IMR-90 (cell line): ENCODE measurements around the gene SLC25A15. TPM values are rescaled to one million over a fixed set of nuclear protein-coding genes. Genes with fewer than 3 reads are reported as not detected.

Experiments used
- ATAC-seq: fragments of 200-7000 bp; cut with Tn5 transposase; 2 replicates; pipeline ENCODE4 v1.9.1; 2020; ENCODE audit warnings: low read depth, mild to moderate bottlenecking, moderate library complexity
- BruUV-seq: library from RNA; stranded (reverse); fragments of 400-500 nt; replicated peaks from 2 replicates; lab custom pipeline; 2021; lab: Mats Ljungman, UMichigan
- CTCF ChIA-PET: fragments of 300-600 bp; formaldehyde crosslinking; extraction: SDS; loops from one replicate; lab custom pipeline; 2021; ENCODE audit warnings: antibody characterized with exemption; lab: Yijun Ruan, JAX
- POLR2A ChIA-PET: fragments of 300-600 bp; sonication (Branson Sonifier 250); formaldehyde crosslinking; loops from one replicate; lab custom pipeline; 2022; ENCODE audit warnings: antibody characterized with exemption; ENCODE audit not compliant: unreplicated experiment; lab: Charles Lee
- DNase-seq: peaks from one replicate; pipeline ENCODE4 v3.0.0; 2013
- H2AFZ ChIP-seq: replicated peaks from 2 replicates; pipeline ENCODE3; 2013; ENCODE audit warnings: low read length, mild to moderate bottlenecking; ENCODE audit not compliant: poor library complexity
- H2AK5ac ChIP-seq: 2 replicates; pipeline ENCODE4 v1.6.1; 2013; ENCODE audit warnings: low read depth, low read length, inconsistent platforms
- H2AK9ac ChIP-seq: replicated peaks from 2 replicates; pipeline ENCODE3; 2013; ENCODE audit warnings: mild to moderate bottlenecking, low read depth, low read length, moderate library complexity; ENCODE audit not compliant: poor library complexity
- H2BK120ac ChIP-seq: 2 replicates; pipeline ENCODE4 v1.6.1; 2013; ENCODE audit warnings: low read depth, low read length, inconsistent platforms
- H2BK15ac ChIP-seq: 3 replicates; pipeline ENCODE4 v1.6.1; 2013; ENCODE audit warnings: low read depth, low read length, inconsistent platforms
- H2BK20ac ChIP-seq: 2 replicates; pipeline ENCODE4 v1.6.1; 2013; ENCODE audit warnings: low read depth, mild to moderate bottlenecking, inconsistent platforms, low read length, moderate library complexity
- H2BK5ac ChIP-seq: 2 replicates; pipeline ENCODE4 v1.6.1; 2013; ENCODE audit warnings: mild to moderate bottlenecking, low read depth, low read length, inconsistent platforms; ENCODE audit not compliant: poor library complexity, severe bottlenecking
- H3K14ac ChIP-seq: replicated peaks from 2 replicates; pipeline ENCODE4 v1.6.1; 2013; ENCODE audit warnings: low read depth, low read length, inconsistent platforms
- H3K18ac ChIP-seq: 2 replicates; pipeline ENCODE4 v1.6.1; 2013; ENCODE audit warnings: low read depth, low read length, control low read depth
- H3K23ac ChIP-seq: 2 replicates; pipeline ENCODE4 v1.6.1; 2013; ENCODE audit warnings: low read depth, low read length, inconsistent platforms
- H3K27ac ChIP-seq: 2 replicates; pipeline ENCODE4 v1.5.1; 2013; ENCODE audit warnings: mild to moderate bottlenecking, control low read depth, low read length; ENCODE audit not compliant: insufficient read depth
- H3K27me3 ChIP-seq: 2 replicates; pipeline ENCODE4 v1.6.1; 2013; ENCODE audit warnings: low read length; ENCODE audit not compliant: control insufficient read depth, insufficient read depth
- H3K36me3 ChIP-seq: 2 replicates; pipeline ENCODE4 v1.6.1; 2013; ENCODE audit warnings: low read length, mixed read lengths; ENCODE audit not compliant: control insufficient read depth, insufficient read depth
- H3K4ac ChIP-seq: 2 replicates; pipeline ENCODE4 v1.6.1; 2013; ENCODE audit warnings: low read depth, low read length, inconsistent platforms
- H3K4me1 ChIP-seq: 2 replicates; pipeline ENCODE4 v1.6.1; 2013; ENCODE audit warnings: low read length, mixed read lengths; ENCODE audit not compliant: control insufficient read depth, insufficient read depth
- H3K4me2 ChIP-seq: 2 replicates; pipeline ENCODE4 v1.6.1; 2013; ENCODE audit warnings: low read depth, mild to moderate bottlenecking, control low read depth, low read length, moderate library complexity
- H3K4me3 ChIP-seq: 2 replicates; pipeline ENCODE4 v1.5.1; 2013; ENCODE audit warnings: low read depth, mild to moderate bottlenecking, control low read depth, low read length, moderate library complexity; ENCODE audit not compliant: insufficient read depth
- H3K56ac ChIP-seq: 2 replicates; pipeline ENCODE4 v1.6.1; 2013; ENCODE audit warnings: low read length, inconsistent platforms; ENCODE audit not compliant: insufficient read depth; ENCODE audit errors: extremely low read depth
- H3K79me1 ChIP-seq, 2 experiments: 2 replicates each; pipeline ENCODE4 v1.6.1; 2013; ENCODE audit warnings: low read length in 2 of 2, inconsistent platforms in 1 of 2, low read depth in 1 of 2
- H3K9ac ChIP-seq: 2 replicates; pipeline ENCODE4 v1.6.1; 2013; ENCODE audit warnings: low read depth, low read length, control low read depth
- H3K9me1 ChIP-seq: 2 replicates; pipeline ENCODE4 v1.6.1; 2013; ENCODE audit warnings: low read length, inconsistent platforms; ENCODE audit not compliant: insufficient read depth
- H3K9me3 ChIP-seq: 2 replicates; pipeline ENCODE4 v1.6.1; 2013; ENCODE audit warnings: low read length; ENCODE audit not compliant: control insufficient read depth, insufficient read depth
- H4K20me1 ChIP-seq: 2 replicates; pipeline ENCODE4 v1.6.1; 2013; ENCODE audit warnings: low read length, inconsistent platforms; ENCODE audit not compliant: insufficient read depth
- H4K5ac ChIP-seq: 2 replicates; pipeline ENCODE4 v1.6.1; 2013; ENCODE audit warnings: mild to moderate bottlenecking, low read depth, low read length, control low read depth
- H4K8ac ChIP-seq, 2 experiments: 2 replicates each; pipeline ENCODE4 v1.6.1; 2013; ENCODE audit warnings: low read depth in 2 of 2, low read length in 2 of 2, control low read depth in 1 of 2, inconsistent platforms in 1 of 2
- H4K91ac ChIP-seq: 2 replicates; pipeline ENCODE4 v1.6.1; 2013; ENCODE audit warnings: low read depth, low read length, inconsistent platforms; ENCODE audit not compliant: insufficient read depth
- CEBPB ChIP-seq: IDR thresholded peaks from 2 replicates; pipeline ENCODE4 v1.6.1; 2012; ENCODE audit warnings: low read depth, low read length, improper control_type of control experiment
- ELK1 ChIP-seq: fragments of 150-350 bp; IDR thresholded peaks from 2 replicates; pipeline ENCODE4 v1.6.1; 2016; ENCODE audit warnings: low read depth, mild to moderate bottlenecking, low read length, moderate library complexity, borderline replicate concordance
- MAZ ChIP-seq: IDR thresholded peaks from 2 replicates; pipeline ENCODE4 v1.6.1; 2012; ENCODE audit warnings: low read depth, mild to moderate bottlenecking, low read length, improper control_type of control experiment, moderate library complexity, borderline replicate concordance
- RCOR1 ChIP-seq: IDR thresholded peaks from 2 replicates; pipeline ENCODE4 v1.6.1; 2012; ENCODE audit warnings: mild to moderate bottlenecking, low read length, improper control_type of control experiment; ENCODE audit not compliant: insufficient replicate concordance
- WGBS, 2 experiments: methylation state at CpG; one replicate each; pipeline versions ENCODE4 v1.1.5 to v1.1.7; 2013; ENCODE audit warnings: missing lambda C conversion rate in 2 of 2; ENCODE audit not compliant: insufficient read length in 1 of 2; ENCODE audit errors: extremely low coverage in 2 of 2; 5-methylcytosine and 5-hydroxymethylcytosine counted together
- dilution Hi-C: fragments of 300-500 bp; cut with HindIII; formaldehyde crosslinking; loops from one replicate; pipeline ENCODE4 v1.14.3; 2018; ENCODE audit warnings: low sequenced_read_pairs; ENCODE audit not compliant: unreplicated experiment
- in situ Hi-C: fragments of 300-500 bp; cut with MboI; formaldehyde crosslinking; loops from 3 replicates; pipeline ENCODE4 v1.14.3; 2019; ENCODE audit warnings: low sequenced_read_pairs, inconsistent platforms, mixed read lengths
- intact Hi-C: fragments of 100-400 bp; cut with micrococcal nuclease; formaldehyde crosslinking; loops from 2 replicates; pipeline ENCODE4 v1.10.0; 2022
- polyA plus RNA-seq, 3 experiments: library from polyadenylated mRNA; depleted of rRNA; stranded (reverse); fragments of >200 nt; gene quantifications; 2 replicates each; pipeline ENCODE4 v1.2.3, GENCODE V29; 2012; ENCODE audit warnings: low replicate concordance in 1 of 3
- total RNA-seq: library from RNA; depleted of rRNA; stranded (reverse); fragments of >200 nt; gene quantifications from 2 replicates; pipeline ENCODE4 v1.2.3, GENCODE V29; 2012

Gene SLC25A15
- total and polyA plus RNA-seq, 2 of the 4 experiments (the other 2 are of a cell fraction): 5.4 to 13.3 TPM

- no TSS peak for BruUV-seq
- intact Hi-C loops: no loop called here
- Histone ChIP-seq H3K27ac (no peak overlapping the region), H3K23ac (no peak overlapping the region), H3K4me1 (no peaks in the 10 kb centered on the region), H4K91ac (no peak overlapping the region), H3K9me1 (no peaks in the 10 kb centered on the region), H2AK9ac (no peak overlapping the region), H3K9ac (no peak overlapping the region), H2BK5ac (no peak overlapping the region), H3K4me2 (no peak overlapping the region), H2BK20ac (no peak overlapping the region), H2BK120ac (no peak overlapping the region), H4K5ac (no peak overlapping the region), H3K56ac (no peak overlapping the region), H3K9me3 (no peaks in the 10 kb centered on the region), H3K36me3 (peaks cover 36% of the 10 kb centered on the region), H3K4me3 (no peak overlapping the region), H2AFZ (no peak overlapping the region), H4K20me1 (no peaks in the 10 kb centered on the region), H3K27me3 (no peaks in the 10 kb centered on the region), H3K4ac (no peak overlapping the region), H2AK5ac (no peak overlapping the region), H3K18ac (no peak overlapping the region), H3K79me1 (no peaks in the 10 kb centered on the region), H4K8ac (no peak overlapping the region), H3K14ac (no peak overlapping the region), H2BK15ac (no peak overlapping the region)
- in situ Hi-C loops: no loop called here
- ChIA-PET POLR2A (no interaction called here), CTCF (no interaction called here)
- no peak for TF ChIP-seq ELK1
- TF ChIP-seq RCOR1: no peak
- TF ChIP-seq CEBPB: no peak
- no peak for TF ChIP-seq MAZ
- 100% methylated on average over 1 of the region's 1 CpG; no CpG with 5 or more reads in 1 of the 2 experiments for WGBS, 2 experiments
- ATAC-seq (no peak), DNase-seq (no peak)
- dilution Hi-C loops: no loop called here
These were observed 16.8 kb downstream of the SLC25A15 start for GRCh38 chr13:40806241-40806640.
